ENCODE data around the gene DAB1. TPM values are rescaled to one million over a fixed set of nuclear protein-coding genes. Genes with fewer than 3 reads are reported as not detected.

DAB1 gene
- total and polyA plus RNA-seq, 10 of the 15 experiments (the other 5 are each of a cell fraction or from before 2014, with no cell fraction given), result 0.02 to 0.10 (median 0.03) TPM; not detected in 5

DNA sequence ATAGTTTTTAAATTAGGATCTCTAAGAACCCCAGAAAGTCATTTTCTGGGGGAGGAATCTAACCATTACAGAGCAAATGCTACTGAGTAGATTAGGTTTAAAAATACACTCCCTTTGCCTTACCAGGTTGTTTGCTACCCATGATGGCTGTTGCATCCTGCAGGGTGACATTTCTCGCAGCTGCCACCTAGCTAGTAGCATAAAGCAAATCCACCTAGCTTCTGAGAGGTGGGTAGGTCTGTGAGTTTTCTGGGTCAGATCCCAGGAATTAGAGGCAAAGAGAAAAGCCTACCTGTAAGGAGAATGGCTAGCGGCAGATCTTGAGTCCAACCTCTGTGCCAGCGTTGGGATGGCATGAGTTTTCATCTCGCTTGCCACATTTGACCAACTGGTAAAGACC, 95.9 kb downstream of the DAB1 start (continued):
- no peak for TF ChIP-seq PAX8 (IDR thresholded peaks at IDR 0.05)
- TF ChIP-seq, protein P1, sequence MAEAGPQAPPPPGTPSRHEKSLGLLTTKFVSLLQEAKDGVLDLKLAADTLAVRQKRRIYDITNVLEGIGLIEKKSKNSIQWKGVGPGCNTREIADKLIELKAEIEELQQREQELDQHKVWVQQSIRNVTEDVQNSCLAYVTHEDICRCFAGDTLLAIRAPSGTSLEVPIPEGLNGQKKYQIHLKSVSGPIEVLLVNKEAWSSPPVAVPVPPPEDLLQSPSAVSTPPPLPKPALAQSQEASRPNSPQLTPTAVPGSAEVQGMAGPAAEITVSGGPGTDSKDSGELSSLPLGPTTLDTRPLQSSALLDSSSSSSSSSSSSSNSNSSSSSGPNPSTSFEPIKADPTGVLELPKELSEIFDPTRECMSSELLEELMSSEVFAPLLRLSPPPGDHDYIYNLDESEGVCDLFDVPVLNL (IDR thresholded peaks at IDR 0.05; ENCODE audit: low read depth, low read length), result no peak
- no peak for TF ChIP-seq RFX5 (IDR thresholded peaks at IDR 0.05; ENCODE audit: low read depth, low read length)
- no peak for TF ChIP-seq HDGF (IDR thresholded peaks at IDR 0.05)
- TF ChIP-seq NKRF (conservative IDR thresholded peaks at IDR 0.05), result no peak
- TF ChIP-seq, protein P2, sequence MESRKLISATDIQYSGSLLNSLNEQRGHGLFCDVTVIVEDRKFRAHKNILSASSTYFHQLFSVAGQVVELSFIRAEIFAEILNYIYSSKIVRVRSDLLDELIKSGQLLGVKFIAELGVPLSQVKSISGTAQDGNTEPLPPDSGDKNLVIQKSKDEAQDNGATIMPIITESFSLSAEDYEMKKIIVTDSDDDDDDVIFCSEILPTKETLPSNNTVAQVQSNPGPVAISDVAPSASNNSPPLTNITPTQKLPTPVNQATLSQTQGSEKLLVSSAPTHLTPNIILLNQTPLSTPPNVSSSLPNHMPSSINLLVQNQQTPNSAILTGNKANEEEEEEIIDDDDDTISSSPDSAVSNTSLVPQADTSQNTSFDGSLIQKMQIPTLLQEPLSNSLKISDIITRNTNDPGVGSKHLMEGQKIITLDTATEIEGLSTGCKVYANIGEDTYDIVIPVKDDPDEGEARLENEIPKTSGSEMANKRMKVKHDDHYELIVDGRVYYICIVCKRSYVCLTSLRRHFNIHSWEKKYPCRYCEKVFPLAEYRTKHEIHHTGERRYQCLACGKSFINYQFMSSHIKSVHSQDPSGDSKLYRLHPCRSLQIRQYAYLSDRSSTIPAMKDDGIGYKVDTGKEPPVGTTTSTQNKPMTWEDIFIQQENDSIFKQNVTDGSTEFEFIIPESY (IDR thresholded peaks at IDR 0.05), result no peak
- TF ChIP-seq IRF4 (IDR thresholded peaks at IDR 0.05; ENCODE audit: low read depth, low read length), result no peak
- TF ChIP-seq POLR2A (IDR thresholded peaks at IDR 0.05; ENCODE audit: low read depth, low read length), result no peak
- TF ChIP-seq NR2F1 (conservative IDR thresholded peaks at IDR 0.05), result no peak

DNA sequence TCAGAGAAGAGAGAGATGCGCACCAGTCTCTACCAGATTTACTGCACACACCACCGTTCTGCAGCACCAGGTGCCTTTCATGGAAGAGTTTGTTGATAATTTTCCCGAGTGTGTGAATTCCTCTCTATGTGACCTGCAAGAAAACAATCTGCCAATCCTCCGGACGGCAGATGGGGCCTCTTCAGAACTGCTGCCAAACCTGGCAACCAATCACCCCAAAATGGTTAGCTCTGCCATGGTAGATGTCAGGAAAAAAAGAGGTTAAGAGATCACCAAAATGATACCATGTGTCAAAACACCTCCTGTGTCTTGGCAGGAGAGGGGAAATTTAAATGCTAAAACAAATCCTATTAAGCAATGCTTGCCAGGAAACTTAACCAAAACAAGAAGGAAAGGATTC, 96.5 kb downstream of the DAB1 start:
- FAIRE-seq (no peak), ATAC-seq (no peak), DNase-seq (ENCODE audit: low read depth, low spot score) (no peak)
- no peaks in the 10 kb centered on the region for H3K79me2 ChIP-seq (ENCODE audit: control insufficient read depth, insufficient read depth, low read length)
- WGBS (ENCODE audit: insufficient coverage, insufficient replicate concordance, low lambda C conversion rate, missing lambda C conversion rate), result 29% methylated on average over 5 of the region's 5 CpGs
- H3K4me1 ChIP-seq (ENCODE audit: control insufficient read depth, insufficient read depth, low read length), result no peaks in the 10 kb centered on the region
- H3K9ac ChIP-seq (ENCODE audit: control insufficient read depth, insufficient read depth, low read length), result no peak overlapping the region
- H3K4me3 ChIP-seq, result no peak overlapping the region
- intact Hi-C loops (cut with micrococcal nuclease; ENCODE audit: unreplicated experiment) (no loop called here), in situ Hi-C loops (cut with MboI) (no loop called here)
- ChIA-PET CTCF (no interaction called here), POLR2A (no interaction called here), SMC1A (ENCODE audit: uncharacterized antibody, unreplicated experiment) (no interaction called here), RAD21 (ENCODE audit: unreplicated experiment) (no interaction called here)
- no peaks in the 10 kb centered on the region for H3K36me3 ChIP-seq (ENCODE audit: control insufficient read depth in 2 of 2, insufficient read depth in 2 of 2, low read length in 1 of 2)
- H3K27ac ChIP-seq (ENCODE audit: control insufficient read depth, insufficient read depth), result no peak overlapping the region
- no peaks in the 10 kb centered on the region for H3K27me3 ChIP-seq (replicated peaks in 1 of 2; ENCODE audit: control insufficient read depth in 2 of 2, insufficient read depth in 2 of 2, low read length in 1 of 2)
- H3K9me3 ChIP-seq (replicated peaks; ENCODE audit: control insufficient read depth, insufficient read depth, low read length), result no peaks in the 10 kb centered on the region
- no TSS peak for BruUV-seq (replicated peaks)
- H4K20me1 ChIP-seq (ENCODE audit: control insufficient read depth, insufficient read depth), result no peaks in the 10 kb centered on the region
- H3K4me2 ChIP-seq (ENCODE audit: control insufficient read depth, insufficient read depth), result no peak overlapping the region
- no peak overlapping the region for H2AFZ ChIP-seq (ENCODE audit: control insufficient read depth, low read depth, low read length)
- TF ChIP-seq HCFC1 (IDR thresholded peaks at IDR 0.05; ENCODE audit: low read length), result no peak
- TF ChIP-seq JUNB (IDR thresholded peaks at IDR 0.05), result no peak
- no peak for TF ChIP-seq GATAD2B (conservative IDR thresholded peaks at IDR 0.05; ENCODE audit: low read depth)
- no peak for TF ChIP-seq ZNF24 (IDR thresholded peaks at IDR 0.05)
- TF ChIP-seq SRF (IDR thresholded peaks at IDR 0.05; ENCODE audit: low read depth in 2 of 2, low read length in 2 of 2), result no peak
- no peak for TF ChIP-seq MXI1 (IDR thresholded peaks at IDR 0.05; ENCODE audit: low read depth, low read length)
- TF ChIP-seq ZBED1 (IDR thresholded peaks at IDR 0.05; ENCODE audit: borderline replicate concordance), result no peak
- TF ChIP-seq HDAC2 (IDR thresholded peaks at IDR 0.05), result no peak
- no peak for TF ChIP-seq ELK1 (IDR thresholded peaks at IDR 0.05; ENCODE audit: low read depth, low read length)
- no peak for TF ChIP-seq NR2C1 (IDR thresholded peaks at IDR 0.05)
- TF ChIP-seq NFIC (IDR thresholded peaks at IDR 0.05; ENCODE audit: low read depth, low read length), result no peak
- TF ChIP-seq TCF3 (IDR thresholded peaks at IDR 0.05; ENCODE audit: borderline replicate concordance, insufficient read depth, low read depth, low read length), result no peak
- no peak for TF ChIP-seq TARDBP (IDR thresholded peaks at IDR 0.05; ENCODE audit: borderline replicate concordance)
- no peak for TF ChIP-seq CBFB (IDR thresholded peaks at IDR 0.05; ENCODE audit: low read depth)
